ENCODE measurements around the gene SPOCD1. TPM values are rescaled to one million over a fixed set of nuclear protein-coding genes. Genes with fewer than 3 reads are reported as not detected.
"Not testable (repeated sequence)": the region's sequence is repeated elsewhere in the genome, so short reads cannot be mapped to it uniquely, and the experiment has no call there.

SPOCD1 gene
- total RNA-seq, 1 donor from 2014 or later: 0.08 TPM

DNA sequence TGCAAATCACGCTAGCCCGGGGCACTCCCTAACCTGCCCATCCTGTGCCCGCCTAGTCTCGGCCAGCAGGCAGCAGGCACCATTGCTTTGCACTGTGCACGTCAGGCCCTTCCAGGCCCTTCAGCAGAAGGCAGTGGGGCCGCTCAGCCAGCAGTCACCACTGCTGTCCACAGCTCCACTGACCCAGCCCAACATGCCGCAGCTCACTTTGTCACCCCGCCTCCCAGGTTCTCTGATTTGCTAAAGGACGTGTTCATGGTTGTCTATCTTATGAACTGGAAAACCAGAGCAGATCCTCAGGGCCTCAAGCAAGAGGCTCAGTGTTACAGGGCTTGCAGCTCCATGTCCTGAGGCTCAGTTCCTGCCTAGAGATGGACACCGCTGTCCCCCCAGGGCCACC, 14.2 kb upstream of the SPOCD1 start:
- ATAC-seq: no peak

DNA sequence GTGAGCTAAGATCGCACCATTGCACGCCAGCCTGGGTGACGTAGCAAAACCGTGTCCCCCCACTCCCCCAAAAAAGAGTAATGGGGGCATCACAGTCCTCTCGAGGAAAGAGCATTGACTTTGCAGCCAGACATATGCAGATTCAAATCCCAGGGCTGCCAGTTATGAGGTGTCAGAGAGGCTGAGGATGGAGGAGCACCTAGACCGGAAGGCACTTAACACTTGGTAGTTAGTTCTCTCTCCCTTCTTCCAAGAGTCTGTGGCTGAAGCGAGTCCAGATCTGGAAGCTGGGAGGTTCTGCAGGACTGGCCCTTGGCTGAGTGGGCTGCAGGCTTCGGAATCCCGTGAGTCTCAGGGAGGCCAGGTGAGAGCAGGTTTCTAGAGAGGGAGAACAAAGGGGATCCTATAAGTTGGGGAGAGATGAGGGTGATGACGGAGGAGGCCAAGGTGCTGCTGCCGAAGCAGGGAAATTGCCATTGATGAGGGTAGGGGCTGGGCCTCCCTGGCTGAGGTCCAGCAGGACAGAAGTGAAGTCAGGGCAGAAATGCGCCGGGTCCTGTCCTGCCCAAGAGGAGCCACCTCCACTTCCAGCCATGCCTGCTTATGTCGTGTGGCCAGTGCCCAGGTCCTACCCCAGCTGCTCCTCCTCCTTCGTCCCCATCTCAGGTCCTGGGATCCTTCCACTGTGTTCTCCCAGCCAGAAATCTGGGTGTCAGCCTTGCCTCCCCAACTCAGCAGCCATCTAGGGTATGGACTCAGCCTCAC, 13.3 kb upstream of the SPOCD1 start:
- ATAC-seq (no peak), DNase-seq (ENCODE audit: low spot score) (no peak)

More for the DNA sequence above, 14.2 kb upstream of the SPOCD1 start:
- peak; percentile 38 for DNase-seq (ENCODE audit: low spot score)

DNA sequence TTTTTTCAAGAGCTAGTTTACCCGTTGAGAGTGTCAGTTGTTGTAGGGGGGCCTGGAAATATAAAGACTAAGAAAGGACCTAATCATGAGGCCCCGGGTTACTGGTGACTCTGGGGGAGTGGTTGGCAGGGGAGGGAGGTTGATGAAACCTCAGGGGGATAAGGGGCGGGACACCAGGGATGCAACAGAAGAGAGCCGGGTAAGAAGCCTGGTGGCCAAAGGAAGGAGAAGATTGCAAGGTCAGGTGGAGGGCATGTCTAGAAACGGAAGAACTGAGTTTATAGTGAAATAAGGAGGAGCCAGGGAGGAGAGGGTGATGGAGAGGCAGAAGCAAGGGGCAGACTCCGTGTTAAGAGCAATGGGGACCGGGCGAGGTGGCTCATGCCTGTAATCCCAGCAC, 12.5 kb upstream of the SPOCD1 start:
- DNase-seq (ENCODE audit: low spot score): no peak
- ATAC-seq: no peak

DNA sequence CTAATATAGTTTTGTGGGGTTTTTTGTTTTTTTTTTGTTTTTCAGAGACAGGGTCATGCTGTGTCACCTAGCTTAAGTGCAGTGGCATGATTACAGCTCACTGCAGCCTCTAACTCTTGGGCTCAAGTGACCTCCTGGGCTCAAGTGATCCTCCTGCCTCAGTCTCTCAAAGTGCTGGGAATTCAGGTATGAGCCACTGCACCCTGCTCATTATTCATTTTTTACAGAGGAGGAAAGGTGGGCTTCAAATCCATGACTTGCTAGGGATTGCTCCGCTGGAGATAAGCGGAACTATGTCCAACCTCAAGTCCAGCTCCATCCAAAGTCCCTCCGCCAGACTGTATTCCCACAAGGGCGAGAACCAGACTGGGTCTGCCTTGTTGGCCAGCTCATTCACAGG, 8.0 kb upstream of the SPOCD1 start:
- DNase-seq (ENCODE audit: low spot score): no peak
- no peak for ATAC-seq

DNA sequence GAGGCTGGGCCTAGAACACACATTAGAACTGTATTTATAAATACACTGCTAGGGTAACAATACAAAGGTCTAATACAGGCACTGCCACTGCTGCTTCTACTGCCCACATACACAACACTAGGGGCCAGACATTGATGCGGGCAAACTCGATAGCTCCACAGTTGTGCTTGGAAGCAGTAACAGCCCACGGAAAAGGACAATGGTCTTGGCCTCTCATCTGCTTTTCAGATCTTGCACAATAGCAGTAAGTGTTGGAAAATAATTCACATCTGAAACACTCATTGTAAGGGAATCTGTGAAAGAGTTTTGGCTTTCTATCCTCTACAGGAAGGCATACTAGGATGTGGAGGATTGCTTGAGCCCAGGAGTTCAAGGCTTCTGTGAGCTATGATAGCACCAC, 6.9 kb upstream of the SPOCD1 start:
- ATAC-seq (no peak), DNase-seq (ENCODE audit: low spot score) (no peak)

DNA sequence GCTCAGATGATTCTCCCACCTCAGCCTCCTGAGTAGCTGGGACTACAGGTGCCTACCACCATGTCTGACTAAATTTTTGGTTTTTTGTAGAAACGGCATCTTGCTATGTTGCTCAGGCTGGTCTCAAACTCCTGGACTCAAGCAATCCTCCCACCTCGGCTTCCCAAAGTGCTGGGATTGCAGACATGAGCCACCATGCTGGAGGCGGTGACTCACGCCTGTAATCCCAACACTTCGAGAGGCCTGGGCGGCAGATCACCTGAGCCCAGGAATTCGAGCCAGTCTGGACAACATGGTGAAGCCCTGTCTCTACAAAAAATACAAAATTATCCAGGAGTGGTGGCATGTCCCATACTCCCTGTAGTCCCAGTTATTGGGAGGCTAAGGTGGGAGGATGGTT, 4.4 kb upstream of the SPOCD1 start:
- ATAC-seq: not testable (repeated sequence)
- DNase-seq (ENCODE audit: low spot score): peak; percentile 24

DNA sequence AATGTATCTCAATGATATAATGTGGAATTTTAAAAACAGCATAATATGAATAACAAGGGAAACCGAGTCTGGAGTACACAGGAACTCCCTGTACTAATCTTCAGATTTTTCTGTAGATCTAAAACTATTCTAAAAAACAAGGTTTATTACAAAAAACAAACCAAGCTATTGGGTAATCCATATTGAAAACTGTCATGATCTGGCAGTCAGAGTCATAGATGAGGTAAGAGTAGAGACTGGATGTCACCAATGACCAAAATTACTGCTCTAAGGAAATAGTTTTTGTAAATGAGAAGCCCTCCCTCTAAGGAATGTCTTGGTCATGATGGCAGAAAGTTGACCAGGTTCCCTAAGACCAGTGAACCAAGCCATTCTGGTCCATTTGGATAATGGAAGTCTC, 2.4 kb upstream of the SPOCD1 start:
- ATAC-seq (no peak), DNase-seq (ENCODE audit: low spot score) (no peak)

DNA sequence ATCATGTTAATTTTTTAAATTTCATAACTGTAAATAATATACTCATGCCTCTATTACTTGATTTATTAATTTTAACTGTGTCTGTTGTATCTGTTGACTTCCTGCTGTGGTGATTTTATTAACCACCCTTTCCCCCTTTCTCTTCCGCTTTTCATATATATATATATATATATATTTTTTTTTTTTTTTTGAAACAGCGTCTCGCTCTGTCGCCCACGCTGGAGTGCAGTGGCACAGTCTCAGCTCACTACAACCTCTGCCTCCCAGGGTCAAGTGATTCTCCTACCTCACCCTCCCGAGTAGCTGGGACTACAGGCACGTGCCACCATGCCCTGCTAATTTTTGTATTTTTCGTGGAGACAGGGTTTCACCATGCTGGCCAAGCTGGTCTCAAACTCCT, 1.1 kb upstream of the SPOCD1 start:
- not testable (repeated sequence) for ATAC-seq; DNase-seq (ENCODE audit: low spot score)

DNA sequence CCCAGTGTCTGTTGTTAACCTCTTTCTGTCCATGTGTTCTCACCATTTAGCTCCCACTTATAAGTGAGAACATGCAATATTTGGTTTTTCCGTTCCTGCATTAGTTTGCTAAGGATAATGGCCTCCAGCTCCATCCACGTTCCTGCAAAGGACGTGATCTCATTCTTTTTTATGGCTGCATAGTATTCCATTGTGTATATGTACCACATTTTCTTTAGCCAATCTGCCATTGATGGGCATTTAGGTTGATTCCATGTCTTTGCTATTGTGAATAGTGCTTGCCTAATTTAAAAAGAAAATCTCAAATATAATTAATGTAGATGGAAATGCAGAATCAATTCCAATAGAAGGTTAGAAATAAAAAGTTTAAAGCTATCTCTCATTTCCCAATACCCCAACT, 679 bp upstream of the SPOCD1 start:
- not testable (repeated sequence) for DNase-seq (ENCODE audit: low spot score); ATAC-seq

DNA sequence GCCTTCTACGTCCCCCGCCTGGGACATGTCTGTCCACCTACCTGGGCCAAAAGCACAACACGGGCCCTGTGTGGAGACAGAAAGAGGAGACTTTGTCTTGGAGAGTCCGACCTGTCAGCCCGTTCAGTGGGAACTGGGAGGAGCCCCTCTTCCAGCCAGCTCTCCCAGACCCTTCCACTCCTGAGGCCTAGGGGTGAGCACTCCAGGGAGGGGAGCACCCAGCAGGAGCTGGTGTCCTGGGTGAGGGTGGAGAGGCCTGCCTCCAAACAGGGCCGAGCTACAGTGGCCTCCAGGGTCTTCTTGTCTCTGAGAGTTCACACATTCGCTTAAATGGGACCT, 546 bp downstream of the SPOCD1 start:
- DNase-seq (ENCODE audit: low spot score) (no peak), ATAC-seq (no peak)

DNA sequence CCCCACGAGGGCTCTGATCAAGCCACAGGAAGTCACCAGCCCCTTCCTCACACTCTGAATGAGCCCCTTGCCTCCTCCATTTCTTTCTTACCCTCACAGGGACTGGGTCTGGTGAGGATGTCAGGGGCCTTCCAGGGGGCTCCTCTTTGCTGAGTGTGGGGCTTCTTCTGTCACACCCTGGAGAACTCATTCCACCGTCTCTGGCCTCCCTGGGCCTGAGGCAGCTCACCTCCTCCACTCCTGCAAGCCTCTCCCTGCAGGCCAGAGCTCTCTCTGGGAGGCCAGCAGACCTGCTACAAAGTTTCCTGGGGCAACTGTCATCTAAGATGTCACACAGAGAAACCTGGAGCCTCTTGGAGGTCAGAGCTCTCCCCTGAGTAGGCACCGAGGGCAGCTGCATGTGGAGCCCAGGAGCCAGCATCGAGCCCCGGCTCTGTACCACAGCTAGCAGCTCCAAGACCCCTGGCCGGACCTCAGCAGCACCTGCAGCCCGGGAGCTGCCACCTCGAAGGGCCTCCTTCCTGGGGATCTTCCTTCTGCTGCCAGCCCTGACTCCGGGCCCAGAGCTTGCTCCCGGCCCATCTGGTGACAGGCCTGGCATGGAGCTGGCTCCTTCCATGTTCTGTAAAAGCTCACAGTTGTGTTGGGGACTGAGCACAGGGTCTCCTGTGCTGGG, 1.1 kb downstream of the SPOCD1 start:
- ATAC-seq (no peak), DNase-seq (ENCODE audit: low spot score) (peak; percentile 37)

DNA sequence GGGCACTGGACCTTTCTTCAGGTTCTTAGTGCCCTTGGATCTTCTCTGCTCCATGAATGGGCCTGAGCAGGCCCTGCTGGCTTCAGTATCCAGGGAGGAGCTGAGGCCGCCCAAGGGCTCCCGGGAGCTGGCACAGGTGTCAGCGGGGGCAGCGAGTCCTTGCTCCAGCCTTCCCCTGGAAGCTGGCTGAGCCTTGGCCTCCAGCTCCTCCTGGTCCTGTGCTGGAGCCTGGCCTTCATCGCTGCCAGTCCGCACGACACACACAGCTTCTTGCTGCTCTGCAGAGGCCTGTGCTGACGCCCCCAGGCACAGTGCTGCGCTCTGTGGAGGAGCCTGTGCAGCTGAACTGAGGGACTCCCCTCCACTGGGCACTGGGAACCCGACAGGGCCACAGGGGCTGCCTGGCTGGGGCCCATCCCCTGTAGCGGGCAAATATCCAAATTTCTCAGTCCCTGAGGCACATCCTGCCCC, 1.7 kb downstream of the SPOCD1 start:
- peak; percentile 38 for DNase-seq (ENCODE audit: low spot score)
- ATAC-seq: no peak

DNA sequence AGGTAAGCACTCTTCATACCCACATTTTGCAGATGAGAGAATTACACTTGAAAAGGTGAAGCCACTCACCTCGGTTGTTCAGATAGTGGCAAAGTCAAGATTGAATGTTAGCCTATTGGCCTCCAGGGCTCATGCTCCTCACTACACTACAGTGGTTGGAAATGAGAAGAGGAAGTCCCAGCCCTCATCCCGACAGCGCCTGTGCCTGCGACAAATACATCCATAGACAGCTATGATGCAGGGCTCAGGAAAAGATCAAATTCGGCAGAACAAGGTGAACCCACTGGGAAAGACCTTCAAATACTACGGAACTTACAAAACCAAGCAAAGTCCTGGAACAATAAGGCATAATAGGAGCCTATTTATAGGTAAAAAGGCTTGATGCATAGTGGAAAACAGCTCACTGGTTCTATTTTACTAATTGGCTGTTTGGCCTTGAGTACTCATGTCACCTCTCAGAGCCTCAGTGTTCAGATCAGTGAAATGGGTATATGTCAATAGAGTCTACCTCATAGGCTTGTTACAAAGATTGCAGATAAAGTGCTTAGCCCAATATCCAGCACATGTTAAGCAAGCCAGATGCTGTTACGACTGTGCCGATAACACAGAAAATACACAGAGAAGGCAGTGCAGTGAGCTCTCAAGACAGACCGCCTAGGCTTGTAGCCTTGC, 3.5 kb downstream of the SPOCD1 start:
- DNase-seq (ENCODE audit: low spot score) (peak; percentile 21), ATAC-seq (no peak)

DNA sequence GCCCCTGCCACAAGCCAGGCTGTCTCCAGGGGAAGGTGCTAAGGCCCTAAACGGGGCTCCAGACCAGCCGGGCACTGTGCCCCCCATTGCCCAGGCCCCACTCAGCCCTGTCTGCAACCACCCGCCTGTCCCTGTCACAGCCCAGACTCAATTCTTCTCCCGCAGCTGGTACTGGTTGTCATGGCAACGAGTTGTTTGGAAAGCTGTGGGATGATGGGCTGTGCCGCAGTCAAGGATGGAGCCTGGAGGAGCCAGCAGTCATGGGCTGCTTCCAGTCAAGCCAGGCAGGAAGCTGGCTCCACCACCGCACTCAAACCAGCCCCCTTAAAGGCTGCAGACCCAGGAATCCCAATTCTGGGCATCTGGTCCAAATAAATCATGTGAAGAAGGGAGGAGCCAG, 4.2 kb downstream of the SPOCD1 start:
- DNase-seq (ENCODE audit: low spot score): peak; percentile 28
- no peak for ATAC-seq

DNA sequence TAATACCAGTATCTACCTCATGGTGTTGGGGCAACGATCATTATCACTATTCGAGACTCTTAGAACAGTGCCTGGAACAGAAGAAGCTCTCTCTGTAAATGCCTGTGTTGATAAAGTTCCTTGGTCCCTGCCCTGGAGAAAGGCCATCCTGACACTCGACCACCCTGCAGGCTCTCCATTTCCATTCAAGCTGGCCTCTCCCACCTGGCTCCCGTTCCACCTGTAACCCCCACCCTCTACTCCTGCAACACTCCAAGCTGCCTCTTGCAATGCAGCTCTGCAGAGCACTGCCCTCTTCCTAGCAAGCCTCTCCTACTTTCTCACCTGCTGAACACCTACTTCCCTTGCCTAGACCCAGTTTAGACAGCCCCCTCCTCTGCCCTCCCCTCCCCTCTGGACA, 6.1 kb downstream of the SPOCD1 start:
- DNase-seq (ENCODE audit: low spot score) (peak; percentile 27), ATAC-seq (no peak)

DNA sequence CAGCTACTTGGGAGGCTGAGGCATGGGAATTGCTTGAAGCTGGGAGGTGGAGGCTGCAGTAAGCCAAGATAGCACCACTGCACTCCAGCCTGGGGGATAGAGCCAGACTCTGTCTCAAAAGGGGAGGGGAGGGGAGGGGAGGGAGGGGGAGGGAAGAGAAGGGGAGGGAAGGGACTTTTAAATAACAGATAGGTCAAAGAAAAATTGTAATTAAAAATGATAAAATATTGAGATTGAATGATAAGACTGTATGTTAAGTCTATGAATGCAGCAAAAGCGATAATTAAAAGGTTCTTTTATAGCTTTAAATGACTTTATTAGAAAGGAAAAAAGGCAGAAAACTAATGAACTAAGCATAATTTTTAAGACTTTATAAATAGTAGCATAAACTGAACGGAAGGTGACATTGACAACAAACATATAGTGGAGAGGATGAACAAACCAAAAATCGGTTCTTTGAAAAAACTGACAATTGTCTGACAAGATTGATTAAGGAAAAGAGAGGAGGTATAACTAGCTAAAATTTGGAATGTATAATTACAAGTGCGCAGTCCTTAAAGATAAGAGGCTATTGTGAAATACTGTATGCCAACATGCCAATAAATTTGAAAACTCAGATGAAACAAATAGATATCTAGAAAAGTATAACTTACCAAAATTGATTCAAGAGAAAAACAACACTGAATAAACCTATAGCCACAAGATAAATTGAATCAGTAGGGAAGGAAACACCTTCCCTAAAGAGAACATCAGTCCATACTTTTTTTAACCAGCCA, 8.4 kb downstream of the SPOCD1 start:
- DNase-seq (ENCODE audit: low spot score) (no peak), ATAC-seq (no peak)

DNA sequence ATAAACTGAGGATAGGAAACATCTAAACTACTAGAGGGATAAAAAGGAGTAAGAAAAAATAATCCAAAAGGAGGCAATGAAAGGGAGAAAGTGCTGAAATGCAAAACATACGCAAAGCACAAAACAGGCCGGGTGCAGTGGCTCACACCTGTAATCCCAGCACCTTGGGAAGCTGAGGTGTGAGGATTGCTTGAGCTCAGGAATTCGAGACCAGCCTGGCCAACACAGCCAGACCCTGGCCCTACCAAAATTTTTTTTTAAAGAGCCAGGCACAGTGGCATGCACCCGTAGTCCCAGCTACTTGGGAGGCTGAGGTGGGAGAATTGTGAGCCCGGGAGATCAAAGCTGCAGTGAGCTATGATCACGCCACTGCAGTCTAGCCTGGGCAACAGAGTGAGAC, 10.5 kb downstream of the SPOCD1 start:
- no peak for ATAC-seq
- no peak for DNase-seq (ENCODE audit: low spot score)

DNA sequence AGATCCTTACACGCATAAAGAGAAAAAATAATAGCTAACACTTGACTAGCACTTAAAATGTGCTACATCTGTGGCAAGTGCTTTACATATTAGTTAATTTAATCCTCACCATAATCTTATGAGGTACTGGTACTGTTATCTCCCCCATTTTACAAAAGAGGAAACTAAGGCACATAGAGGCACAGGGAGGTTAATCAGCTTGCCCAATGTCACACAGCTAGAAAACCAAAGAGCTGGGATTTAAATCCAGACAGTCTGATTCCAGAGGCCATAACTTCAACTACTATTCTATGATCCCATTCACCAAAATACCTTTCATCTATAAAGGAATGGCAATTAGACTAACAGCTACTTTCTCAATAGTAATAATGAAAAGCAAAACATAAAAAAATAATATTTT, 11.7 kb downstream of the SPOCD1 start:
- DNase-seq (ENCODE audit: low spot score) (no peak), ATAC-seq (no peak)

DNA sequence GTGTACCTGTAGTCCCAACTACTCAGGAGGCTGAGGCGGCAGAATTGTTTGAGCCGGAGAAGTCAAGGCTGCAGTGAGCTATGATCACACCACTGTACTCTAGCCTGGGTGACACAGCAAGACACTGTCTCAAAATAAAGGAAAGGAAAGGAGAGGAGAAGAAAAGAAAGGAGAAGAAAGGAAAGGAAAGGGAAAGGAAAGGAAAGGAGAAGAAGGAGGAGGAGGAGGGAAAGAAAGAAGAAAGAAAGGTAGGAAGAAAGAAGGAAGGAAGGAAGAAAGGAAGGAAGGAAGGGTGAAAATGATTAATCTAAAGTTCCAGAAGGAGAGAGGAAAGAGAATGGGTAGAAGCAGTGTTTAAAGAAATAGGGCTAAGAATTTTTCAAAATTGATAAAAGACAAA, 12.2 kb downstream of the SPOCD1 start:
- ATAC-seq (no peak), DNase-seq (ENCODE audit: low spot score) (peak; percentile 24)

DNA sequence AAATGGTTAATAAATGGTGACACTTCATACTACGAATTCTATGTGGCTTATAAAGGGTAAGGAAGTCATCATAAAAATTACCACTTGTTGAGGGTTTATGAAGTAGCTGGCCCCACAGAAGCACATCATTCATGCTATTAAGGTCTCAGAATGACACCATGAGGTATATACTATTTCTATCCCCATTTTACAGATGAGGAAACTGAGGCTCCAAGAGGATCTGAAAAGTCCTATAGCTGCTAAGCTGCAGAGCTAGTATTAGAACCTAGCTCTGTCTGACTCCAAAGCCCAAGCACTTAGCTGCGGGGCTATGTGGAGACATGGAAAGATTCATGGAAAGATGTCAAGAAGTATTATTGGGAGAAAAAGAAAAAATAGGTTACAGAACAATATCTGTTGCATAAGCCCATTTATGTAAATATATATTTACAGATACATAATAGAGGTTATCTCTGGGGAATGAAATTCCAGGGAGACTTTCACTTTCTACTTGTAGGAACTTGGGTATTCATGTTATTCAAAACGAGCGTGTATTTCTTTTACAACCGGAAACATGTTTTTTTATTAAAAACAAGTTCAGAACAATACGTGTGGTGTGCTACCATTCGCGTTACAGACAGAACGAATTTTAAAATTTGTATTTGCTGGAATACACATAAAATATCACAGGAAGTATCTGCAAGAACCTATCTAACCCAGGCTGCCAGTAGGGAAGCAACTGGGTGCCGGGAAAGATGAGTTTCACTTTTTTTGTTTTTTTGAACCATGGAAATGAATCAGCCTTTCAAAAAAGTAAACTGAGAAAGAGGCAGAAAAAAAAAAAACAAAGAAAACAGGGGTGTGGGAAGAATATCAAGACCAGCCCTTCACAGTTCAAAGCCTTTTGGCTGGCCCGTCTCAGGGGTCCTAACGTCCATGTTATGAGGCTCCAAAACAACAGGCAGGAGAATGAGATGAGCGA, 13.4 kb downstream of the SPOCD1 start:
- ATAC-seq (no peak), DNase-seq (ENCODE audit: low spot score) (no peak)

Data from left lobe of liver (tissue), 2 donors.